Bronchial epithelial cell (primary cell): Measurements from ENCODE around the gene DLD. TPM values are rescaled to one million over a fixed set of nuclear protein-coding genes. Genes with fewer than 3 reads are reported as not detected.

Experiments used
- DNase-seq: peaks from one replicate; pipeline ENCODE4 v3.0.0-alpha.2; 2010; ENCODE audit warnings: low read depth
- FAIRE-seq: peaks from 2 replicates; lab custom pipeline; 2011; peaks lifted over from hg19 to GRCh38; lab: Jason Lieb, UNC
- H3K27me3 ChIP-seq: 2 replicates; pipeline ENCODE4 v1.5.1; 2011; ENCODE audit warnings: low read length; ENCODE audit not compliant: control insufficient read depth, insufficient read depth
- H3K36me3 ChIP-seq: 2 replicates; pipeline ENCODE4 v1.5.1; 2011; ENCODE audit warnings: low read length; ENCODE audit not compliant: control insufficient read depth, insufficient read depth
- H3K4me3 ChIP-seq: 2 replicates; pipeline ENCODE4 v1.5.1; 2011; ENCODE audit warnings: mild to moderate bottlenecking, low read depth, low read length, control low read depth
- CTCF ChIP-seq: IDR thresholded peaks from 2 replicates; pipeline ENCODE4 v1.5.1; 2011; ENCODE audit warnings: mild to moderate bottlenecking, moderate library complexity, low read length, control low read depth, inconsistent platforms; ENCODE audit not compliant: insufficient read depth, severe bottlenecking
- total RNA-seq: library from RNA; depleted of rRNA; stranded (reverse); fragments of >200 nt; gene quantifications from 2 replicates; pipeline ENCODE4 v1.2.1, GENCODE V29; 2014

DLD gene
- total RNA-seq, 1 donor from 2014 or later: 43.7 TPM

- FAIRE-seq: no peak
- peaks cover 10% of the 10 kb centered on the region for H3K36me3 ChIP-seq
Observed at GRCh38 chr7:107943018-107943417, 52.0 kb downstream of the DLD start.

GRCh38 chr7:107944411-107945169, 53.6 kb downstream of the DLD start:
- H3K36me3 ChIP-seq: peaks cover 11% of the 10 kb centered on the region
- DNase-seq: no peak
- no peak overlapping the region for H3K4me3 ChIP-seq
- FAIRE-seq: no peak
- H3K27me3 ChIP-seq: no peaks in the 10 kb centered on the region
- TF ChIP-seq CTCF: no peak

More at GRCh38 chr7:107943018-107943417, 52.0 kb downstream of the DLD start:
- DNase-seq: no peak
- Histone ChIP-seq H3K27me3 (no peaks in the 10 kb centered on the region), H3K4me3 (no peak overlapping the region)
- no peak for TF ChIP-seq CTCF

DNA sequence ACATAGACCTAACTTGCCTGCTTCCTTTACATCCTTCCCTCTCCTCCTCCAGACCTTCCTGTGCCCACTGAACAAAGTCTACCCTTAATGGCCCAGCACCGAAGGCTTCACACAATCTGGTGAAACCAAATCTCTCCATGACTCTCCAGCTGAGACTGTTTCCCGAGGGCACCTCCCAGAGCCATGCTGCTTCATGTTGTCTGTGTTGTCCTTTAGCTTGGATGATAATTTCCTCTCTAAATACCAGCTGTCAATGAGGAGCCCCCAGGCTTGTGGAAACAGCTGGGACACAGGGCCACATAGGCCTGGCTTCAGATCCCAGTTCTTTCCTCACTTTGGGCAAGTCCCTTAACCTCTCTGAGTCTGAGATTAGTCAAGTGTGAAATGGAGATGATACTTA, 54.3 kb downstream of the DLD start:
- H3K36me3 ChIP-seq: peaks cover 11% of the 10 kb centered on the region
- DNase-seq (no peak), FAIRE-seq (no peak)
- H3K4me3 ChIP-seq: no peak overlapping the region
- no peak for TF ChIP-seq CTCF
- H3K27me3 ChIP-seq: no peaks in the 10 kb centered on the region

DNA sequence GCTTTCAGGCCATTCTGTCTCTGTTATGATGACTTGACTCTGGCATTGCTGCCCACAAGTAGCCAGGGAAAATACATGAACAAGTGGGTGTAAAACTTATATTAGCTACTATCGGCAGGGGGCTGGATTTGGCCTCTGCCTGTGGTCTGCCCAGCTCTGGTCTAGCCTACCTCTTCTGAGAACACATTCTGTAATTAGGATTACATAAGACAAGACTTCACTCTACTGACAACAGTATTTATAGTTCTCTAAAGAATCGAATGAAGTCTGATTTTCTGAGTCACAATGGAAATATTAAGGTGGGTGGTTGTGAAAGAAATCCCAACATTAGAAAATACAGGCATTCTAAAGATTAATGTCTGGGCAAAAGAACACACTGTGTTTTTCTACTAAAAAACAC, 55.5 kb downstream of the DLD start:
- H3K36me3 ChIP-seq: peaks cover 12% of the 10 kb centered on the region
- FAIRE-seq (no peak), DNase-seq (no peak)
- TF ChIP-seq CTCF: no peak
- H3K4me3 ChIP-seq: no peak overlapping the region
- no peaks in the 10 kb centered on the region for H3K27me3 ChIP-seq

DNA sequence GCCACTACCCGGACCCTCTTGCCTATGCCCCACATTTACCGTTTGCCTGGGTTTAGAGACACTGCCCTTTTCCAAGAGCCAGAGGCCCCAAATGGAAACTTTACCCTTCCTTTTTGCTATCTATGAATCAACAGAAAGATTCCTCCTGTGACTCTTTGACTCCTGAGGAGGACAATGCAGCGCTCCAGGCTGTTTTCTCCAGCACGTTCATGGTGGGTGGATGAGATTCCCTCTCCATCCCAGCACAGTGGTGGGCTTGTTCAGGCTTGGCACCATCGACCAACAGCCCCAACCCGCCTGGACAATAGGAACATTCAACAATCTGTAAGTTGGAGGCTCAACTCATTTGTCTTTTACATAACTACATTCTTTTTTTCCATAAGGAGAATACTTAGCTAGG, 55.9 kb downstream of the DLD start:
- no peak for TF ChIP-seq CTCF
- peaks cover 15% of the 10 kb centered on the region for H3K36me3 ChIP-seq
- no peak for DNase-seq

More for the DNA sequence above, 55.9 kb downstream of the DLD start:
- FAIRE-seq: no peak
- Histone ChIP-seq H3K27me3 (no peaks in the 10 kb centered on the region), H3K4me3 (no peak overlapping the region)
